Measurements from ENCODE around the gene ZNF12.
"Not testable (repeated sequence)": the region's sequence is repeated elsewhere in the genome, so short reads cannot be mapped to it uniquely, and the experiment has no call there.

Gene ZNF12
- total RNA-seq, result 24.7 to 52.1 (median 38.6) reads per million in 4 donors

GRCh38 chr7:6706666-6707407, at the start of gene ZNF12:
TSS of gene ZNF12 (minus strand) at chr7:6706947. CDS start at chr7:6705173, 1,774 bp downstream.
- peak; percentile 88 to 95 (median 92) for DNase-seq

- DNase-seq, result not testable (repeated sequence)
Observed at GRCh38 chr7:6753964-6754363, 47.2 kb upstream of the ZNF12 start, which contains the start of gene RSPH10B2. TSS of gene RSPH10B2 (plus strand) at chr7:6754103. CDS start at chr7:6757678, 3,575 bp downstream.

GRCh38 chr7:6750173-6750572, 43.4 kb upstream of the ZNF12 start:
- not testable (repeated sequence) for DNase-seq

- DNase-seq, result not testable (repeated sequence)
Observed at GRCh38 chr7:6749335-6749734, 42.6 kb upstream of the ZNF12 start.

- DNase-seq, result not testable (repeated sequence)
Observed at GRCh38 chr7:6744410-6745100, 37.8 kb upstream of the ZNF12 start.

- DNase-seq, result not testable (repeated sequence)
Observed at GRCh38 chr7:6738415-6738814, 31.7 kb upstream of the ZNF12 start.

GRCh38 chr7:6730343-6730633, 23.5 kb upstream of the ZNF12 start:
- peak in 1 of 5 donors; percentile 6 for DNase-seq

- DNase-seq, result peak; percentile 61 to 89 (median 72)
Observed at GRCh38 chr7:6729492-6730342, 23.0 kb upstream of the ZNF12 start.

GRCh38 chr7:6728893-6729491, 22.2 kb upstream of the ZNF12 start:
- not testable (repeated sequence) for DNase-seq

- DNase-seq, result no peak
Observed at GRCh38 chr7:6727663-6728062, 20.9 kb upstream of the ZNF12 start.

GRCh38 chr7:6726341-6726740, 19.6 kb upstream of the ZNF12 start:
- not testable (repeated sequence) for DNase-seq

GRCh38 chr7:6725003-6725402, 18.3 kb upstream of the ZNF12 start:
- no peak for DNase-seq

GRCh38 chr7:6724351-6724750, 17.6 kb upstream of the ZNF12 start:
- not testable (repeated sequence) for DNase-seq

- no peak for DNase-seq
Observed at GRCh38 chr7:6718124-6718523, 11.4 kb upstream of the ZNF12 start.

- not testable (repeated sequence) for DNase-seq
Observed at GRCh38 chr7:6715898-6716297, 9.2 kb upstream of the ZNF12 start.

GRCh38 chr7:6714360-6714759, 7.6 kb upstream of the ZNF12 start:
- no peak for DNase-seq

- no peak for DNase-seq
Observed at GRCh38 chr7:6709808-6710207, 3.1 kb upstream of the ZNF12 start.

GRCh38 chr7:6708304-6708703, 1.6 kb upstream of the ZNF12 start:
- no peak for DNase-seq

- peak in 4 of 5 donors; percentile 13 to 25 (median 15) for DNase-seq
Observed at GRCh38 chr7:6705959-6706665, 635 bp downstream of the ZNF12 start.

GRCh38 chr7:6701860-6702259, 4.9 kb downstream of the ZNF12 start:
- DNase-seq, result no peak

GRCh38 chr7:6700793-6701192, 6.0 kb downstream of the ZNF12 start:
- no peak for DNase-seq

GRCh38 chr7:6691609-6692106, 15.1 kb downstream of the ZNF12 start:
- peak in 1 of 5 donors; percentile 11 for DNase-seq
